ENCODE data around the gene KIF21A. TPM values are rescaled to one million over a fixed set of nuclear protein-coding genes. Genes with fewer than 3 reads are reported as not detected.
A peak's percentile ranks its signal among the peaks of the same experiment; 100 is the strongest.

Gene KIF21A
- total and polyA plus RNA-seq, 3 donors from 2014 or later, result 13.3 to 89.2 (median 70.2) TPM

GRCh38 chr12:39252628-39253027 lies 190.3 kb downstream of the KIF21A start:
- H3K36me3 ChIP-seq (ENCODE audit: low read depth, missing control alignments), result no peaks in the 10 kb centered on the region
- no peak overlapping the region for H3K4me3 ChIP-seq
- WGBS, 2 donors, result 36 to 42% methylated on average over 1 of the region's 1 CpG
- H3K27me3 ChIP-seq, result no peaks in the 10 kb centered on the region
- H3K4me1 ChIP-seq, result no peaks in the 10 kb centered on the region
- H3K27ac ChIP-seq, result no peak overlapping the region
- intact Hi-C loops (cut with DNase I; ENCODE audit: low total_unique reads), result no loop called here
- TF ChIP-seq, protein P1, sequence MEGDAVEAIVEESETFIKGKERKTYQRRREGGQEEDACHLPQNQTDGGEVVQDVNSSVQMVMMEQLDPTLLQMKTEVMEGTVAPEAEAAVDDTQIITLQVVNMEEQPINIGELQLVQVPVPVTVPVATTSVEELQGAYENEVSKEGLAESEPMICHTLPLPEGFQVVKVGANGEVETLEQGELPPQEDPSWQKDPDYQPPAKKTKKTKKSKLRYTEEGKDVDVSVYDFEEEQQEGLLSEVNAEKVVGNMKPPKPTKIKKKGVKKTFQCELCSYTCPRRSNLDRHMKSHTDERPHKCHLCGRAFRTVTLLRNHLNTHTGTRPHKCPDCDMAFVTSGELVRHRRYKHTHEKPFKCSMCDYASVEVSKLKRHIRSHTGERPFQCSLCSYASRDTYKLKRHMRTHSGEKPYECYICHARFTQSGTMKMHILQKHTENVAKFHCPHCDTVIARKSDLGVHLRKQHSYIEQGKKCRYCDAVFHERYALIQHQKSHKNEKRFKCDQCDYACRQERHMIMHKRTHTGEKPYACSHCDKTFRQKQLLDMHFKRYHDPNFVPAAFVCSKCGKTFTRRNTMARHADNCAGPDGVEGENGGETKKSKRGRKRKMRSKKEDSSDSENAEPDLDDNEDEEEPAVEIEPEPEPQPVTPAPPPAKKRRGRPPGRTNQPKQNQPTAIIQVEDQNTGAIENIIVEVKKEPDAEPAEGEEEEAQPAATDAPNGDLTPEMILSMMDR (IDR thresholded peaks at IDR 0.05), result no peak
- TF ChIP-seq POLR2A (IDR thresholded peaks at IDR 0.05), result no peak
- peak; percentile 28 for DNase-seq
- no peaks in the 10 kb centered on the region for H3K9me3 ChIP-seq

Other genes with a start within 250 kb of the KIF21A start
- gene ABCD2, start 176.7 kb upstream of the KIF21A start, total RNA-seq, result under 1 TPM; 0.43 to 0.55 TPM
- gene ABCD2, start 176.7 kb upstream of the KIF21A start, polyA plus RNA-seq (ENCODE audit: insufficient read depth, low read depth, low replicate concordance), result 0.29 TPM

All from testis (tissue), 3 donors.